ENCODE results near the gene SMARCC2.

- TF ChIP-seq, protein P1, sequence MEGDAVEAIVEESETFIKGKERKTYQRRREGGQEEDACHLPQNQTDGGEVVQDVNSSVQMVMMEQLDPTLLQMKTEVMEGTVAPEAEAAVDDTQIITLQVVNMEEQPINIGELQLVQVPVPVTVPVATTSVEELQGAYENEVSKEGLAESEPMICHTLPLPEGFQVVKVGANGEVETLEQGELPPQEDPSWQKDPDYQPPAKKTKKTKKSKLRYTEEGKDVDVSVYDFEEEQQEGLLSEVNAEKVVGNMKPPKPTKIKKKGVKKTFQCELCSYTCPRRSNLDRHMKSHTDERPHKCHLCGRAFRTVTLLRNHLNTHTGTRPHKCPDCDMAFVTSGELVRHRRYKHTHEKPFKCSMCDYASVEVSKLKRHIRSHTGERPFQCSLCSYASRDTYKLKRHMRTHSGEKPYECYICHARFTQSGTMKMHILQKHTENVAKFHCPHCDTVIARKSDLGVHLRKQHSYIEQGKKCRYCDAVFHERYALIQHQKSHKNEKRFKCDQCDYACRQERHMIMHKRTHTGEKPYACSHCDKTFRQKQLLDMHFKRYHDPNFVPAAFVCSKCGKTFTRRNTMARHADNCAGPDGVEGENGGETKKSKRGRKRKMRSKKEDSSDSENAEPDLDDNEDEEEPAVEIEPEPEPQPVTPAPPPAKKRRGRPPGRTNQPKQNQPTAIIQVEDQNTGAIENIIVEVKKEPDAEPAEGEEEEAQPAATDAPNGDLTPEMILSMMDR (conservative IDR thresholded peaks at IDR 0.05; ENCODE audit: low read length), result no peak
- TF ChIP-seq EZH2phosphoT487 (IDR thresholded peaks at IDR 0.05; ENCODE audit: borderline replicate concordance, low read depth, low read length), result no peak
Observed at GRCh38 chr12:56158926-56159461, 30.3 kb downstream of the SMARCC2 start.
